DOHH2 (cell line): ENCODE results near the gene NLGN3.

ENCODE experiments used
- CTCF ChIP-seq: fragments of 200-600 bp; sonication (generic); IDR thresholded peaks from one replicate; pipeline ENCODE4 v1.5.1; 2014; ENCODE audit warnings: antibody characterized with exemption, mild to moderate bottlenecking, low read depth, low read length; ENCODE audit not compliant: poor library complexity, severe bottlenecking
- EZH2phosphoT487 ChIP-seq: fragments of 200-600 bp; sonication (generic); IDR thresholded peaks from 2 replicates; pipeline ENCODE4 v1.6.1; 2017; ENCODE audit warnings: borderline replicate concordance, mild to moderate bottlenecking, antibody characterized with exemption, low read length, moderate library complexity, mixed read lengths

- no peak for TF ChIP-seq CTCF
- no peak for TF ChIP-seq EZH2phosphoT487
Measured at GRCh38 chrX:71210816-71211215, 66.2 kb downstream of the NLGN3 start.
